Stimulated activated CD8-positive, alpha-beta memory T cell treated with anti-CD3 and anti-CD28 coated beads, Interleukin-4, amount 100 ng/mL, for 1 hour (primary cell): ENCODE results near the gene ZBTB20.

Experiments
- DNase-seq, 2 donors: peaks; one replicate each; pipeline ENCODE4 v3.0.0-alpha.2; 2020; ENCODE audit warnings: low read depth in 2 of 2, low spot score in 1 of 2

Gene ZBTB20

GRCh38 chr3:115022199-115022598 is 124.9 kb downstream of the ZBTB20 start:
- DNase-seq = no peak

DNA sequence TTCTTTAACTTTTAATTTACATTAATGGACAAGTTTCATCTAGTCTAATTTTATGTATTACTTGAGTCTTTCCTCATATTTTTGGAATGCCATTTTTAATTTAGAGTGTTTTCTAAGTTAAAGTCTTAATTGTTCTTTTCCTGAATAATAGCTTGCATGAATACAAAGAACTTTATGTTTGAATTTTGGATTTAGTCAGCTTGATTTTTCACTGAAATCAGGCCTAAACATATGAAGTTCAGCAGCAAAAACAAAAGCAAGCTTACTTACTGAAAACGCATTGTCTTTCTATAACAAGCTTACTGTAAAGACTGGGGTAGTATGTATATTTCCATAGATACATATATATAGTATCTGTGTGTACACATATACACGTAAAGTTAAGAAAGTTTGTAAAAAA is 126.0 kb downstream of the ZBTB20 start:
- DNase-seq = no peak

DNA sequence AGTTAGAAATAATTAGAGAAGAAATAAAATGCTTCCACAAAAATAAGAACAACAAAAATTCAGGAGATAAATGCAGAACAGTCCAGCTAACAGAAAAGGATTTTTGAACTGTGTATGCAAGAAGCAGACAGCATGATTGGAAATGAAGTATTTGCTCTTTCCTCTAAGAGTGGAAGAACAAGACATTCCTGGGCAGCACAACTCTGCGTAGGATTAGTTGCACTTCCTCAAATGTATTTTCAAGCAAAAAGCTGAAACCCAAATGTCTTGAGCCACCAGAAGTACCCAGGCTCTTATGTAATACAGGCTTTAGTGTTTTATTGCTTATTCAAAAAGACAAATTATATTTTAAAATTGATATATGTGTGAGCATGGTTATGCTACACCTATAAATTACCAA is 127.2 kb downstream of the ZBTB20 start:
- no peak for DNase-seq

GRCh38 chr3:115018694-115019093 is 128.4 kb downstream of the ZBTB20 start:
- no peak for DNase-seq

DNA sequence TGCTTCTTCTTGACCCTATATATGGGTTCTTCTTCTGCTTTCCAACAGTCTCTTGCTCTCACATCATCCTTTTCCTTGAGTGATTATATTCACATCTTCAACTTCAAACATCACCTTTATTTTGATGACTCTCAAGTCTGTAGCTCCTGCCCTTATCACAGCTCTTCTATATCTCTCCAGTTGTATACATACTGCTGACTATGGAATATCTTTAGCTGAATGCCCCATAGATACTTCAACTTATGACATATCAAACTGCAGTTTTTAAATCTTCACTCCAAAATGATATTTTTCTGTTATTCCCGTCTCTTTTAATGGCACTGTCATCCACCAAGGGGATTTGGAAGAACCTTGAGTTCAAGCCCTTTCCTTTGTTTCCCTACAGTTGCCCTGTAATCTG is 139.1 kb downstream of the ZBTB20 start:
- no peak for DNase-seq

- DNase-seq = no peak
Observed at GRCh38 chr3:115004201-115005140, 142.6 kb downstream of the ZBTB20 start.

GRCh38 chr3:114998971-114999579 is 148.0 kb downstream of the ZBTB20 start:
- no peak for DNase-seq

GRCh38 chr3:114994554-114995341 is 152.3 kb downstream of the ZBTB20 start:
- no peak for DNase-seq

DNA sequence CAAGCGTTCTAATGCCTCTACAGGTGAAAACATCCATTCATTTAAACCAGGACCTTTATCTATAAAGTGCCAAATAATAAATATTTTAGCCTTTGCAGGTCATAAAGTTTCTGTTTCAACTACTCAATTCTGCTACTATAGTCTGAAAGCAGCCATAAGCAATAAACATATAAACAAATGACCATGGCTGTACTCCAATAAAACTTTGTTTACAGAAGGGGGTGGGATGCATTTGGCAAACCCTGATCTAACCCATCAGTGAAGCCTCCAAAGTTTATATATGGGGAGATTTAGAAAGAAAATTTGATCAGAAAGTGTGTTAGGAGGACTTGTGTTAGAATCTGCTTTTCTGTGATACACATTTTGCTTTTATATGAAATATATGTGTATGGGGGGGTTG is 161.3 kb downstream of the ZBTB20 start:
- DNase-seq = no peak

DNA sequence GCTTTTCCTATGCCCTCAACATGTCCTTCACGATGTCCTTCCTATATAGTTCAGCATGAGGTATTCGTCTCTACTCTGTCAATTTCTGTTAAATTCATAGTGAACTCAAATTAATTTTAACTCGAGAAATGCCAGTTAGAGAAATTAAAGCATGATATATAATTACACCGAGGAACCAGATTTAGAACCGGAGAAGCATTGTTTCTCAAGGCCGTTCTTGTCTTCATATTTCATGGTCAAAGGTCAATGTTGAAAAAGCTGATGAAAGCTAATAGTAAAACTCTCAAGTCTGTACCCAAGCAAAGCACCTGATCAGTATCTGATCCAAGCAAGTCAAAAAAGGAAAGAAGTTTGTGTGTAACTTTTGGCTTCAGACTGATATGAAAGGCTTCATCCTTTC is 163.8 kb downstream of the ZBTB20 start:
- DNase-seq = no peak

GRCh38 chr3:114974387-114974786 is 172.7 kb downstream of the ZBTB20 start:
- DNase-seq = no peak

DNA sequence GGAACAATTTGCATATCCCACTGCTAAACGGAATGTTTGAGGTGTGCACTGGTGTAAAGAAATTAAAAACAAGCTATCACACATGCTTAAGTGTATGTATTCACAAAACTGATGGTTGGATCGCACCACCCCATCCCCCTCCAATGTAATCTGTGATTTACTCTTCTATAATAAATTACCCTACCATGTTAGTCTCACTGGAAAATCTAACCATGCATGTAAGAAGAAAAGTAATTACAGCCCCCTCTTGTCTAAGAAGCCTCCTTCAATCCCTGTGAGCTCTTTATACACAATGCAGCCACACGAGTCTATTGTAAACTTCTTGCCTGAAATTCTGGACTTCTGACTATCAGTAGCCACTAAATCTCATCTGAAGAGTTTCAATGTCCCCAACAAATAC is 173.6 kb downstream of the ZBTB20 start:
- DNase-seq = no peak

- no peak for DNase-seq
Observed at GRCh38 chr3:114967168-114967567, 179.9 kb downstream of the ZBTB20 start.

GRCh38 chr3:114962189-114962588 is 184.9 kb downstream of the ZBTB20 start:
- no peak for DNase-seq

DNA sequence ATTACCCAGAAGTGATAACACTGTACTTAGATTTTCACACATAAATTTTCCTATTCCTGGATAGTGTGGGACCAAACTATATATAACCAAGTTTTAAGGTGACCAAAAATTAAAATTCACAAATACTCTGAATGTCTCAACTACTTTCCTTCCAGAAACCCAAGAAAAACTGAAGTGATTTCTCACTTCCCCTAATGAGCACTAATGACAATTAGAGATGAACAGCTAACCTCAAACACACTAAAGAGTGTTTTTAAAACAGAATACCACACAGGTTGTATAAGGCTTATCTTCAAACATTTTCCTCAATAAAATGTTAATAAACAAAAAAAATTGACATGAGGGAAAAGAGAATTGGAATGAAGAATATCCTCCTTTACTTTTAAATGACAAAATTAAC is 188.2 kb downstream of the ZBTB20 start:
- DNase-seq = no peak

GRCh38 chr3:114953800-114954199 is 193.3 kb downstream of the ZBTB20 start:
- DNase-seq = no peak

GRCh38 chr3:114953215-114953799 is 193.8 kb downstream of the ZBTB20 start:
- no peak for DNase-seq

DNA sequence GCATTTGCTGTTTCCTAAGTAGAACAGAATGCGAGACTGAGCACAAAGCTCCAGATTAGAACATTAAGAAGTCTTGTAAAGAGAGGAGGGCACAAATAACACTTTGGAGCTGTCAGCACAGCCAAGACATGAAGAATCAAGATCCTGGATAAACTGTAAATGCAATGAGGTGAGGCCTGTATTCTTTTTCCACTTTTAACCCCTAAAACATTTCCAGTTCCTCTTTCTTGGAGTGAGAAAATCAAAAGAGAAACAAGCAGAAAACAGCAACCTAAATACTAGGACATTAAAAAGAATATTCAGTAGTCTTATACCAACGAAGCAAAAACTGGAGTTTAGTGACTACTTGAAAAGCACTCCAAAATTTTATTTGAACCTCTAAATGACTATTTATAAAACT is 204.3 kb downstream of the ZBTB20 start:
- no peak for DNase-seq

GRCh38 chr3:114941626-114942309 is 205.3 kb downstream of the ZBTB20 start:
- DNase-seq = no peak

- no peak for DNase-seq
Observed at GRCh38 chr3:114939920-114940319, 207.2 kb downstream of the ZBTB20 start.

GRCh38 chr3:114933407-114933806 is 213.7 kb downstream of the ZBTB20 start:
- DNase-seq = no peak
